ES-I3 (cell line): Measurements from ENCODE around the gene LGALS9C.
"Not testable (repeated sequence)": the region's sequence is repeated elsewhere in the genome, so short reads cannot be mapped to it uniquely, and the experiment has no call there.

Experiments used
- H3K36me3 ChIP-seq: 2 replicates; pipeline ENCODE4 v1.6.1; 2013; ENCODE audit warnings: mild to moderate bottlenecking, low read length, control low read depth, moderate library complexity; ENCODE audit not compliant: insufficient read depth
- H3K4me1 ChIP-seq: 2 replicates; pipeline ENCODE4 v1.6.1; 2013; ENCODE audit warnings: mild to moderate bottlenecking, control low read depth, low read length; ENCODE audit not compliant: insufficient read depth
- H3K9ac ChIP-seq: 2 replicates; pipeline ENCODE4 v1.6.1; 2013; ENCODE audit warnings: low read depth, mild to moderate bottlenecking, low read length, moderate library complexity
- H3K9me3 ChIP-seq: 2 replicates; pipeline ENCODE4 v1.6.1; 2013; ENCODE audit warnings: mild to moderate bottlenecking, low read length, moderate library complexity; ENCODE audit not compliant: control insufficient read depth, insufficient read depth

The LGALS9C gene

GRCh38 chr17:18468472-18469171 lies 8.0 kb upstream of the LGALS9C start:
- not testable (repeated sequence) for H3K4me1 ChIP-seq, H3K9me3 ChIP-seq, H3K36me3 ChIP-seq, H3K9ac ChIP-seq

- not testable (repeated sequence) for H3K9me3 ChIP-seq, H3K4me1 ChIP-seq, H3K36me3 ChIP-seq
Observed at GRCh38 chr17:18469837-18470236, 6.8 kb upstream of the LGALS9C start.

GRCh38 chr17:18470345-18470930 lies 6.2 kb upstream of the LGALS9C start:
- not testable (repeated sequence) for H3K9ac ChIP-seq, H3K36me3 ChIP-seq, H3K9me3 ChIP-seq, H3K4me1 ChIP-seq

More at GRCh38 chr17:18469837-18470236, 6.8 kb upstream of the LGALS9C start:
- not testable (repeated sequence) for H3K9ac ChIP-seq

GRCh38 chr17:18473967-18474366 lies 2.6 kb upstream of the LGALS9C start:
- H3K9me3 ChIP-seq, H3K9ac ChIP-seq, H3K4me1 ChIP-seq, H3K36me3 ChIP-seq: not testable (repeated sequence)

GRCh38 chr17:18474754-18475153 lies 1.8 kb upstream of the LGALS9C start:
- not testable (repeated sequence) for H3K4me1 ChIP-seq, H3K36me3 ChIP-seq, H3K9ac ChIP-seq, H3K9me3 ChIP-seq

GRCh38 chr17:18477367-18477766 lies 778 bp downstream of the LGALS9C start:
- H3K4me1 ChIP-seq, H3K9ac ChIP-seq, H3K36me3 ChIP-seq, H3K9me3 ChIP-seq: not testable (repeated sequence)

- H3K9ac ChIP-seq, H3K9me3 ChIP-seq, H3K36me3 ChIP-seq, H3K4me1 ChIP-seq: not testable (repeated sequence)
Observed at GRCh38 chr17:18478362-18478761, 1.8 kb downstream of the LGALS9C start.

- H3K36me3 ChIP-seq, H3K9ac ChIP-seq, H3K4me1 ChIP-seq, H3K9me3 ChIP-seq: not testable (repeated sequence)
Observed at GRCh38 chr17:18478977-18479595, 2.5 kb downstream of the LGALS9C start.

GRCh38 chr17:18481775-18482174 lies 5.2 kb downstream of the LGALS9C start:
- H3K9ac ChIP-seq, H3K4me1 ChIP-seq, H3K9me3 ChIP-seq, H3K36me3 ChIP-seq: not testable (repeated sequence)

GRCh38 chr17:18485936-18486464 lies 9.4 kb downstream of the LGALS9C start:
- not testable (repeated sequence) for H3K4me1 ChIP-seq, H3K9me3 ChIP-seq, H3K36me3 ChIP-seq, H3K9ac ChIP-seq

- not testable (repeated sequence) for H3K9ac ChIP-seq, H3K36me3 ChIP-seq, H3K9me3 ChIP-seq, H3K4me1 ChIP-seq
Observed at GRCh38 chr17:18487633-18488032, 11.0 kb downstream of the LGALS9C start.

GRCh38 chr17:18488622-18489021 lies 12.0 kb downstream of the LGALS9C start:
- H3K9ac ChIP-seq, H3K4me1 ChIP-seq, H3K36me3 ChIP-seq, H3K9me3 ChIP-seq: not testable (repeated sequence)

- not testable (repeated sequence) for H3K4me1 ChIP-seq, H3K36me3 ChIP-seq, H3K9me3 ChIP-seq, H3K9ac ChIP-seq
Observed at GRCh38 chr17:18490016-18490415, 13.4 kb downstream of the LGALS9C start.

GRCh38 chr17:18492712-18493480 lies 16.3 kb downstream of the LGALS9C start:
- H3K4me1 ChIP-seq: not testable (repeated sequence)

More at GRCh38 chr17:18492712-18493480, 16.3 kb downstream of the LGALS9C start:
- not testable (repeated sequence) for H3K9me3 ChIP-seq, H3K36me3 ChIP-seq, H3K9ac ChIP-seq
